HG03460 (cell line): ENCODE measurements around the gene ACER2.

Experiments used
- ATAC-seq: cut with Tn5 transposase; IDR thresholded peaks from one replicate; pipeline ENCODE4 v1.9.1; 2021; ENCODE audit not compliant: unreplicated experiment

Gene ACER2

GRCh38 chr9:19481971-19482404 is 73.2 kb downstream of the ACER2 start:
- ATAC-seq = no peak

GRCh38 chr9:19484699-19485098 is 75.9 kb downstream of the ACER2 start:
- ATAC-seq = no peak

GRCh38 chr9:19485193-19485592 is 76.4 kb downstream of the ACER2 start:
- no peak for ATAC-seq

GRCh38 chr9:19486803-19487202 is 78.0 kb downstream of the ACER2 start:
- no peak for ATAC-seq

- ATAC-seq = no peak
Measured at GRCh38 chr9:19488721-19489120, 79.9 kb downstream of the ACER2 start.

GRCh38 chr9:19490269-19490668 is 81.5 kb downstream of the ACER2 start:
- ATAC-seq = no peak

- ATAC-seq = no peak
Measured at GRCh38 chr9:19490828-19491227, 82.0 kb downstream of the ACER2 start.

GRCh38 chr9:19492775-19493173 is 84.0 kb downstream of the ACER2 start:
- no peak for ATAC-seq

- no peak for ATAC-seq
Measured at GRCh38 chr9:19493174-19493811, 84.5 kb downstream of the ACER2 start.

- ATAC-seq = no peak
Measured at GRCh38 chr9:19493876-19494275, 85.1 kb downstream of the ACER2 start.

GRCh38 chr9:19495186-19496028 is 86.6 kb downstream of the ACER2 start:
- ATAC-seq = no peak

GRCh38 chr9:19496321-19497050 is 87.7 kb downstream of the ACER2 start:
- no peak for ATAC-seq

- no peak for ATAC-seq
Measured at GRCh38 chr9:19497276-19497675, 88.5 kb downstream of the ACER2 start.

- no peak for ATAC-seq
Measured at GRCh38 chr9:19498015-19498414, 89.2 kb downstream of the ACER2 start.
